Measurements from ENCODE around the gene CLN3.
"Not testable (repeated sequence)": the region's sequence is repeated elsewhere in the genome, so short reads cannot be mapped to it uniquely, and the experiment has no call there.

Gene CLN3

DNA sequence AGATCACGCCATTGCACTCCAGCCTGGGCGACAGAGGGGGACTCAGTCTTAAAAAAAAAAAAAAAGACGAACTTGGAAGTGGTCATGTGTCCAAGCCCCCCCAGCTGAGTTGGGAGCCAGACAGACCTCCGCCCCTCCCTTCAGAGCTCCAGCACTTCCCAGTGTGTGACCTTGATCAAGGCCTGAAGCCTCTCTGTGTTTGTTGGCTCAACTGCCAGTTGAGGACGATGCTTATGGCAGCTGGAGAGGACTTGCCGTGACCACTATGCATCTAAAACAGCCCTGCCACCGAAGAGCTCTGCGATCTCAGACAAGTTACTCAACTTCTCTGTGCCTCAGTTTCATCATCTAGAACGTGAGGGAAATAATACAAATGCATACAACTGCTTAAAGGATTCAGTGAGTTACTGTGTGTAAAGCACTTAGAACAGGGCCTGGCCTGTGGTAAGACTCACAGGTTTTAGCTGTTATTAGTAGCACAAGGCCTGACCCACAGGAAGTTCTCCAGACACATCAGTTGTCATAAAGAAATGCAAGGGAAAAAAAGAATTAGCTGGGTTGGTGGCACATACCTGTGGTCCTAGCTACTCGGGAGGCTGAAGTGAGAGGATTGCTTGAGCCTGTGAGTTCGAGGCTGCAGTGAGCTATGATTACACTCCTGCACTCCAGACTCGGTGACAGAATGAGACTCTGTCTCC, 21.8 kb upstream of the CLN3 start:
- no peak for DNase-seq

DNA sequence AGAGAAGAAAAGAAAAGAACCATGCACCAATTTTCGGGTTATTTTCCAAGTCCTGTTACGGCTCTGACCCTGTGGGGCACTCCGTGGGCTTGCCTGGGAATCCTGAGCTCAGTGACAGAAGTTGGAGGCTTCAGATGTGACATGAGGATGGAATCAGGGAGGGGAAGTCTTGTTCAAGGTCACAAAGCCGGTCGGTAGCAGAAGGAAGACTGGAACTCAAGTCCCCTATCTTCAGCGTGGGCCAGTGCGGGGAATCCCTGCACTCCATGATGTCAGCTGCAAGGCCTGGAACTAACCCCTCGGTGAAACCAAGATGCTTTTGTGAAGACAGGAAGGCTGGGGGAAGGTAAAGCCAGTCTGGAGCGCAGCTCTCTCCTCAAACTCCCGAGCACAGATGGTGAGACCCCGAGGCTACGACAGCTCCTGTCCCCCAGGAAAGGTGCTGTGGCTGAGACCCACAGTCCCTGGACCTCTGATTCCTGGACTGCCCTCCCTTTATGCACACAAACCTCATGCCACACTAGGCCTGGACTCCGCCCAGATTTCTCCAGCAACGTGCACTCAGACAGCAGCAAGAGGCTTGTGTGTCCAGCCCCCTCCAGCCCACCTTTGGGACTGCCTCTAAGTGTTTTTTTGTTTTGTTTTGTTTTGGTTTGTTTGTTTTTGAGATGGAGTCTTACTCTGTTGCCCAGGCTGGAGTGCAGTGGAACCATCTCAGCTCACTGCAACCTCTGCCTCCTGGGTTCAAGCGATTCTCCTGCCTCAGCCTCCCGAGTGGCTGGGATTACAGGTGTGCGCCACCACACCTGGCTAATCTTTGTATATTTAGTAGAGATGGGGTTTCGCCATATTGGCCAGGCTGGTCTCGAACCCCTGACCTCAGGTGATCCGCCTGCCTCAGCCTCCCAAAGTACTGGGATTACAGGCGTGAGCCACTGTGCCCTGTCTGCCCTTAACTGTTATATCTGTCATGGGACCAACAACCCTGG, 20.2 kb upstream of the CLN3 start:
- DNase-seq, result no peak

DNA sequence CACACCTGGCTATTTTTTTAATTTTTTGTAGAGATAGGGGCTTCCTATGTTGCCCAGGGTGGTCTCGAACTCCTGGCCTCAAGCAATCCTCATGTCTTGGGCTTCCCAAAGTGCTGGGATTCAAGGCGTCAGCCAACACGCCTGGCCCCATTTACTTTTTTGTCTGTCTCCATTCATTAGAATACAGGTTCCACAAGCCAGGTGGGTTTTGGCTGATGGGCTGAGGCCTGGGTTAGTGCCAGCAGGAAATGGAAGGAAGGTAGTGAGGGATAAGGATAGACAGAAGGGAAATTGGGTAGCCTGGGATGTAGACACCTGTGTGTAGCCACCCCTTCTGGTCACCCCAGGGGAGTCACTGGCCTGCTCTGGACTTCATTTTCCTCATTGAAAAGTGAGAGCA, 19.2 kb upstream of the CLN3 start:
- DNase-seq, result no peak

DNA sequence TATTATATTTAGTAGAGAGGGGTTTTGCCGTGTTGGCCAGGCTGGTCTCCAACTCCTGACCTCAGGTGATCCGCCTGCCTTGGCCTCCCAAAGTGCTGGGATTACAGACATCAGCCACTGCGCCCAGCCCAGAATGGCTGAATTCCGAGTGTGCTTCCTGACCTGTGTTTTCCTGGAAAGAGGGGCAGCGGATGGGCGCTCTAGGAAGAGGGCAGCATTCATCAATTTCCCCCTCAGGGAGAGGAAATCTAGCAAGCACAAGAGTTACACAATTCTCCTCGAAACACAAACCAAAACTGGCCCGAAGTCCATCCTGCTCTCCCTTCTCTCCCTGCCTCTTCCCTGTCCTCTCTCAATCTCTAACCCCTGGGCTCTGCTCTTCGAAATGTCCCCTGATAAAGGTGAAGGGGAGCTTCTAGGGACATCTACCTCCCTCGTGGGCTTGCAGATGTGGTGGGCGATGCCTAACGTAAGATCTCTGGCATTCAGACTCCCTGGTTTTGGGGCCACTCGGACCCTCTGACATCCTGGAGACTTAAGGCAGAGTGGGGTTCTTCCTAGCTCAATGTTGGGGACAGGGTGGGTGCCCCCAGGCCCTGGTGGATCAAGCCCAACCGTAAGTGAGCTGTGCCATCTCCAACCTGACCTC, 13.7 kb upstream of the CLN3 start:
- no peak for DNase-seq

DNA sequence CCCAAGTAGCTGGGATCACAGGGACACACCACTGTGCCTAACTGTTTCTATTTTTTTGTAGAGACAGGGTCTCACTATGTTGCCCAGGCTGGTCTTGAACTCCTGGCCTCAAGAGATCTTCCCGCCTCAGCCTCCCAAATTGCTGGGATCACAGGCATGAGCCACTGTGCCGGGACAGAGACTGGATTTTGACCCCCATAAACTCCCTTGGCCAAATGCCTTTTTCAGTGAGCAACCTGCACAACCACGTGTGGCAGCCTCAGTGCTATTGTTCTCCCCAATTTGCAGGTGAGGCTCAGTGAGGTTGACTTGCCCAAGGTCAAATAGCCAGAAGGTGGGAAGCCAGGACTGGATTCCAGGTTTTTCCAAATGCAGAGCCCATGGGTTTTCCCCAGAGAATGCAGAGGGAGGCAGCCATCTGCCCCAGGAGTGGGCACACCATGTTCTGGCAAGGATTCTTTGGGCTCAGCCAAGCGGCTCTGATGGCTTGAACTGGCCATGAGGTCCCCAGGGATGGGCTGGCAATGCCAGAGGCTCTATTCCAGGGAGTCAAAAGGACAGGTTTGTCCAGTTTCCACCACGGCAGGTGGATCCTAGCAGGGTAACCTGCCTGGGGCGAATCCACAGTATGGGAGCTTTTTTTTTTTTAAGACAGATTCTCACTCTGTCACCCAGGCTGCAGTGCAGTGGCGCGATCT, 13.0 kb upstream of the CLN3 start:
- DNase-seq, result no peak

DNA sequence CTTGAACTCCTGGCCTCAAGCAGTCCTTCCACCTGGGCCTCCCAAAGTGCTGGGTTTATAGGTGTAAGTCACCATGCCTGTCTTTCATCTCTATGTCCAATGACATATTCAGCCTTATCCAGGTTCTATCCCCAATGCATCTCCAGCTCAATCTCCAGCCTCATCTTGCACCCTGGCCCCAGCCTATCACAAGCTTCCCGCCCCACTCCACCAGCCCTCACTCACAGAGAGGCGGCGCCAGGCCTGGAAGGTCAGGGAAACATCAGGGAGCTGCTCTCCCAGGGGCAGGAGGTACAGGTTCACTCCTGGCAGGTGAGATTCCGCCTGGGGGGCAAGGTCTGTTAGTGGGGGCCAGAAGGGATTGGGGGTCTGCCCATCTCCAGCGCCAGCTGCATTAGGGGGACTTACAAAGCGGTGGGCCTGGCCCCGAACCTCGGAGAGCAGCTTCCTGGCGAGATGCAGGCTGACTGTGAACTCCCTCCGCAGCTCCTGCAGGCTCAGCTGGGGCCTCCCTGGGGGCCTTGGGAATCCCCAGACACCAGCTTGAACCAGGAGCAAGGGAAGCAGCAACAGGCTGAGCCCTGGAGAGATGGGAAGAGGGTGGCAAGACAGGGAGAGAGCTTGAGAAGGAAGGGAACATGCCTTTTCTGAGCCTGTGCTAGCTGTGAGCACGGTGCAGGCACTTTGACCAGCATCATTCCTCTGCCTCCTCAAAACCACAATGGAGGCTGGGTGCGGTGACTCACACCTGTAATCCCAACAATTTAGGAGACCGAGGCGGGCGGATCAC, 11.8 kb upstream of the CLN3 start:
- no peak for DNase-seq

DNA sequence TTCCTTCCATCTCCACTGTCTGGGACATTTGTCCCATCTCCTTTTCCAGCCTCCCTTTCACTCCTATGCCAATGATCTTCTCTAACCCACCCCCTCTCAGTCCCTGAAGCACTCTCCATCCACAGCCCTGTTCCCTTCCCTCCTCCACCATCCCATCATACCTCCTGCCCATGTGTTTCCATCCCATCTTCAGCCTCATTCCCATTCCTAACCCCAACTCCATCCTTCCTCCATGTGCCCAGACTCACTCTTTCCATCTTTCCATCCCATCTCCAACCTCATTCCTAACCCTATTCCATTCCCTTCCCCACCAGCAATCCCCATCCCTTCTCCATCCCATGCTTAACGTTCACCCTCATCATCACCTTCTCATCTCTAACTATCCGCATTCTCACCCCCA, 10.4 kb upstream of the CLN3 start:
- no peak for DNase-seq

DNA sequence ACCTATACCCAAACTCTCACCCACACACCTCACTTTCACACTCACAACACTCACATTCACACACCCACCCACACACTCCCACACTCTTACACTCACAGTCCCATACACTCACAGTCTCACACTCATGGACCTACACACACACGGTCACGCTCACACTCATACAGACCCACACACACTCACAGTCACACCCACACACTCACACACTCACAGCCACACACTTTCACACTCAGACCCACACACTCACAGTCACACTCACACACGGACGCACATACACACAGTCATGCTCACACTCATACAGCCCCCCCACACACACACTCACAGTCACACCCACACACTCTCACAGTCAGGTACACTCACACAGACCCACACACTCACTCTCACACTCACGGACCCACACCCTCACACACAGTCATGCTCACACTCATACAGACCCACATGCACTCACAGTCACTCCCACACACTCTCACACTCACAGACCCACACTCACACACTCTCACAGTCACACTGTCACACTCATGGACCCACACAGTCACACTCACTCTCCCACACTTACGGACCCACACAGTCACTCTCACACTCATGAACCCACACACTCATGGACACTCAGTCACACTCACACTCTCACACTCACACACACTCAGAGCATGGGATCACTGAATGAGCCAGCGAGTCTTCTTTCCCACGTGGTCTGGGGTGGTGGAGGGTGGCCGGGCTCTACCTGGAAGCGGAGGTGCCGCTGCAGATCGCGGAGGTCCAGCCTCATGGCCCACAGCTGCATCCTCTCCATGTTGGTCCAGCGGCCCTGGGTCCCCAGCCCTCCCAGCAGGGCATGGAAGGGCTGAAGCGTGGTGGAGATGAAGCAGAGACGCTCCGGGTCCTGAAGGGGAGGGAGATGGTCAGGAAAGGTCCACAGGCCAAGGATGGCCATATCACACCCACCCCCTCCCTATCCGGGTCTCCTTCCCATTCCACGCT, 9.7 kb upstream of the CLN3 start:
- DNase-seq, result no peak

DNA sequence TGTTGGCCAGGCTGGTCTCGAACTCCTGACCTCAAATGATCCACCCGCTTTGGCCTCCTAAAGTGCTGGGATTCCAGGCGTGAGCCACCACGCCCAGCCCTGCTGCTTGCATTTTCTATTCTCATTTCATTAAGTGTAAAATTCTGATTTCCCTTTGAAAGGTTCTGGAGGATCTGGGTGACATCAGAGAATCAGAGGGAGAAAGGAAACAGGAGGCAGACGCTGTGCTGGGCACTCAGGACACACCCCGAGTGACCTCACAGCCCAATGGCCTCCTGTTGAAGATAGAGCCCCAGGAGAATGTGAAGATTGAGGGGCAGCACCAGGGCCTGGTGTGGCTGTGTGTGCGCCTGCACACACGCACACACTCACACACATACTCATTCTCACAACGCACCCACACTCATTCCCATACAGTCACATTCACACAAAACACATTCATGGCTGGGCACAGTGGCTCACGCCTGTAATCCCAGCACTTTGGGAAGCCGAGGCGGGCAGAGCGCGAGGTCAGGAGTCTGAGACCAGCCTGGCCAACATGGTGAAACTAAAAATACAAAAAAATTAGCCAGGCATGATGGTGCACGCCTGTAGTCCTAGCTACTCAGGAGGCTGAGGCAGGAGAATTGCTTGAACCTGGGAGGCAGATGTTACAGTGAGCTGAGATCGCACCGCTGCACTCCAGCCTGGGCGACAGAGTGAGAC, 8.8 kb upstream of the CLN3 start:
- not testable (repeated sequence) for DNase-seq

DNA sequence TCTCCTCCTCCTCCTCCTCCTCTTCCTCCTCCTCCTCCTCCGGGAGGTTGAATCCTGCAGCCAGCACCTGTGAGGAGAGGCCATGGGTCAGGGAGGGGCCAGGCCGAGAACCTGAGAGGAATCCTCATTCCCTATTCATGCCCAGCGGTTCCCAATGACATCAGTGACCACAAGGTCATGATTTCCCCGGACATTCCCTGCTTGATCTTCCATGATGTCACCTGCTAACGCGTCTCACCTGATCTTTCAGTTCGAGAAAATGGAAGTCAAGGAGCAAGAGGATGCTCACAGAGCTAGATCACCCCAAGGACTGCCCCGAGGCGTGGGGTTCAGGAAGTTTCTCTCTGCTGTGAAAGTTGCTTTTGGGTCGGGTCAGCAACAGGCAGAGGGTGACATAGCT, 8.0 kb upstream of the CLN3 start:
- no peak for DNase-seq

DNA sequence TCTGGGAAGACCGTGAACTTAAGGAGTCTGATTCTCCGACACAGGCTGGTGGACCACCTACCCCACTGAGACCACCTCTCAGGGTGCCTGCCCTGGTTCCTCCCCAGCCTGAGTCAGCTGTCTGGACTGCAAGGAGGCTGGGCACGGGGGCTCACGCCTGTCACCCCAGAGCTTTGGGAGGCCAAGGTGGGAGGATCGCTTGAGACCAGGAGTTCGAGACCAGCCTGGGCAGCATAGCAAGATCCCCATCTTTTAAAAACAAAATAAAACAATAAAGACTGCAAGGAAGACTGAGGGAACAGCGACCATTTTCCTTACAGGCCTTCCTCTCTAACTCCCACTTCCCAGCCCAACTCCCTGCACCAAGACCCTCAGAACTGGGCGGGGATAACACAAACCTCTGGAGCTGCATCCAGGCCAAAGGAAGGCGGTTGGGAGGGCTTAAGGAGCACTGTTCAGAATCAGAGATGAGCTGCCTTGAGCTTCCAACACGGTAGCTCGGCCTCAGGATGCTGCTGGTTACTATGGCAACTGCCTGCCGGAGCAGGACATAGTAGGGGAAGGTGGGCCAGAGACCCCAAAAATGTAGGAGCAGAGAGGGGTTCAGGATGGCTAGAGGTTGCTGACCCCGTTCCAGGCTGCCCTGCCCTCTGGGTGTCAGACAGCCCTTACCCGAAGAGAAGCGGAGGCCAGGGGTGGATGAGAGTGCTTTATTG, 7.0 kb upstream of the CLN3 start:
- no peak for DNase-seq

DNA sequence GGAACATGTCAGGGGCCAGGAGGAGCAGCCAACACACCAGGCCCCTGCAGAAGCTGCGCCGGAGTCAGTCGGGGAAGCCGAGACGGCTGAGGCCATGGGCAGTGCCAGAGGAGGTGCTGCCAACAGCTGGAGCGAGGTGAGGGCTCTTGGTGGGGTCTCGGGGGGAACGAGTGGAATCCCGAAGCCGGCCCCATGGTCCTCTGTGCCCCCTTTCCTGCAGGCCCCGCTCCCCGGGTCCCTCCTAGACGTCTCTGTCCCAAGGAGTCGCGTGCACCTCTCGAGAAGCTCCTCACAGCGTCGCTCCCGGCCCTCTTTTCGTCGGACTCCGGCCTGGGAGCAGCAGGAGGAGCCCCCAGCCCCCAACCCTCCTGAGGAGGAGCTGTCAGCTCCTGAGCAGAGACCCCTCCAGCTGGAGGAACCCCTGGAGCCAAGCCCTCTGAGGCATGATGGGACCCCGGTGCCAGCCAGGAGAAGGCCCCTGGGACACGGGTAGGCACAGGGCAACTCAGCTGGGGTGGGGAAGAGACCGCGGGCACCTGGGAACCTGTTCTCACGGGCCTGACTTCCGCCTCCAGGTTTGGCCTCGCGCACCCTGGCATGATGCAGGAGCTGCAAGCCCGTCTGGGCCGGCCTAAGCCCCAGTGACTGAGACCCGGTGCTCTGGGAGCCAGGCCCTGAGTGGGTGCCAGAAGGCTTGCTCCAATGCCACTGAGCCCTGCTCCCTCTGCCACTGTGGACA, 6.2 kb upstream of the CLN3 start:
- no peak for DNase-seq

DNA sequence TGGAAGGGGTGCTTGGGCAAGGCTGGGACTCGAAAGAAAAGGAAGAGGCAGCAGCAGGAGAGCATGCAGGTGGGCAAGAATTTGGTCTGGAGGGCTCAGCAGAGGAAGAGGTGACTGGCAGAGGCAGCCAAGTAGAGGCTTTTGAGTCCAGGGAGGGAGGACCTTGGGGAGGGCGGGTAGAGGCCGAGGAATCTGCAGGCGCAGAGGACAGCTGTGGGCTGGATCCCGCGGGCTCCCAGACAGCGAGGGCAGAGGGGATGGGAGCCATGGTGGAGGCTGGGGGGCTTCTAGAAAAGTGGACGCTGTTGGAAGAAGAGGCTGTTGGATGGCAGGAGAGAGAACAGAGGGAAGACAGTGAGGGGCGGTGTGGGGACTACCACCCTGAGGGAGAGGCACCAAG, 5.5 kb upstream of the CLN3 start:
- DNase-seq, result no peak

DNA sequence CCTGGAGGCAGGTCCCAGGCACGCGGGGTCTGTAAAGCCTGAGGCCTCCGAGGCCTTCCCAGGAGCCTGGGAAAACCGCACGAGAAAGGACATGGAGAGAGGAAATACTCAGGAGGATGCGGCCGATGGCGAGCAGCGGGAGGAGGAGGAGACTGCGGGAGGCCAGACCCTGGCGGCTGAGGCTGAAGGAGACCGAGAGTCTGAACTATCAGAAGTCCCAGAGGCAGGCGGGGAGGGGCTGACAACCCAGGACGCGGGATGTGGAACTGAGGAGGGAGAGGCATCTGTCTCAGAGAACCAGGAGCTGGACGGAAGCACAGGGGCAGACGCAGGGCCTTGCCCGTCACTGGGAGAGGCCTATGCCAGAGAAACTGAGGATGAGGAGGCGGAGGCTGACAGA, 5.0 kb upstream of the CLN3 start:
- no peak for DNase-seq

DNA sequence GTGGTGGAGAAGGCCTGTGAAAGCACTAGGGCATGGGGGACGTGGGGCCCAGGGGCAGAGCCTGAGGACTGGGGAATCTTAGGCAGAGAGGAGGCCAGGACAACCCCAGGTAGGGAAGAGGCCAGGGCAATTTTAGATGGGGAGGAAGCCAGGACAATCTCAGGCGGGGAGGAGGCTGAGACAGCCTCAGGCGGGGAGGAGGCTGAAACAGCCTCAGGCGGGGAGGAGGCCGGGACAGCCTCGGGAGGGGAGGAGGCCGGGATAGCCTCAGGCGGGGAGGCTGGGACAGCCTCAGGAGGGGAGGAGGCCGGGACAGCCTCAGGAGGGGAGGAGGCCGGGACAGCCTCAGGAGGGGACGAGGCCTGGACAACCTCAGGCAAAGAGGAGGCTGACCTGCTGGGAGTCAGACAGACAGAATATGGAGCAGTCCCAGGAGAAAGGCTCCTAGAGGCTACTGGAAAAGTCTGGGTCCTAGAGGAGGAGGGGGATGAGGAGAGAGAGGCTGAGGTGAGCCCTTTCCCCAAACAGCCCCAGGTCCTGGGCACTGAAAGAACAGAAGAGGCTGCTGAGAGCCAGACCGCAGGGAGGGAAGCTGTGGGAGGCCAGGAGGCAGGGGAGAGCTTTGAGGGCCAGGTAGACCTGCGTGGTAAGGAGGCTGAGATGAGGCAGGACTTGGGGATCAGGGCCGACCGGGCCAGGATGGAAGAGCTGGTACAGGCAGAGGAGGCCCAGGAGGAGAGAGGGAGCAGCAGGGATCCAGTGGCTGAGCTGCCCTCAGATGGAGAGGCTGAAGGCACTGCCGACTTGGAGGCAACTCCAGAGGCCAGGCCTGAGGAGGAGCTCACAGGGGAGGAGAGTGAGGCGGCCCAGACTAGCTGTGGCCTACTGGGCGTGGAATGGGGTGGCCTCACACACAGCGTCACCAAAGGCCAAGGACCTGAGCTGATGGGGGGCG, 4.2 kb upstream of the CLN3 start:
- no peak for DNase-seq

DNA sequence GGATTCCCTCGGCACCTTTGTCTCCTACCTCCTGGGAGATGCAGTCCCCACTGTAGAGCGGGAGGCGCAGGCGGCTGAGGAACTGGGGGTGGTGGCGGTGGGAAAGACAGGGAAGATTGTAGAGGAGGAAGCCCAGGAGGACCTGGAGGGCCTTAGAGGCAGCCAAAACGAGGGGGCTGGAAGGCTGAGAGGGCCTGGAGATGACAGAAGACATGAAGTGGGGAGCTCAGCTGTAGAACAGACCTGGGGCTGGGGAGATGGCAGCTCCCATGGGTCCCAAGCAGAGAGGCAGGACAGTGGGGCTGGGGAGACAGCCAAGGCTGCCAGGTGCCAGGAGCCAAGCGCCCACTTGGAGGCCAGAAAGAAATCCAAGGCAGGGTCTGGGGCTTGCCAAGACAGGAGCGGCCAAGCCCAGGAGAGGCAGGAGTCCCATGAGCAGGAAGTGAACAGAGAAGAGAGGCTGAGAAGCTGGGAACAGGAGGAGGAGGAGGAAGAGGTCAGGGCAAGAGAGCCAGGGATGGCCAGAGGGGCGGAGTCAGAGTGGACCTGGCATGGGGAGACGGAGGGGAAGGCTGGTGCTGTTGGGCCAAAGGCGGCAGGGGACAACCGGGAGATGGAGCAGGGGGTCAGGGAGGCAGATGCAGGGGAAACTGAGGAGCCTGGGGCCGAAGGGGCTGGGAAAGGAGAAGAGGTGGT, 3.4 kb upstream of the CLN3 start:
- DNase-seq, result no peak
